Stimulated activated CD8-positive, alpha-beta memory T cell treated with anti-CD3 and anti-CD28 coated beads, Interleukin-4, amount 100 ng/mL, for 1 hour (primary cell): ENCODE results near the gene TMEM9B.
"Not testable (repeated sequence)": the region's sequence is repeated elsewhere in the genome, so short reads cannot be mapped to it uniquely, and the experiment has no call there.

Experiments used
- DNase-seq, 2 donors: peaks; one replicate each; pipeline ENCODE4 v3.0.0-alpha.2; 2020; ENCODE audit warnings: low read depth in 2 of 2, low spot score in 1 of 2

The TMEM9B gene

DNA sequence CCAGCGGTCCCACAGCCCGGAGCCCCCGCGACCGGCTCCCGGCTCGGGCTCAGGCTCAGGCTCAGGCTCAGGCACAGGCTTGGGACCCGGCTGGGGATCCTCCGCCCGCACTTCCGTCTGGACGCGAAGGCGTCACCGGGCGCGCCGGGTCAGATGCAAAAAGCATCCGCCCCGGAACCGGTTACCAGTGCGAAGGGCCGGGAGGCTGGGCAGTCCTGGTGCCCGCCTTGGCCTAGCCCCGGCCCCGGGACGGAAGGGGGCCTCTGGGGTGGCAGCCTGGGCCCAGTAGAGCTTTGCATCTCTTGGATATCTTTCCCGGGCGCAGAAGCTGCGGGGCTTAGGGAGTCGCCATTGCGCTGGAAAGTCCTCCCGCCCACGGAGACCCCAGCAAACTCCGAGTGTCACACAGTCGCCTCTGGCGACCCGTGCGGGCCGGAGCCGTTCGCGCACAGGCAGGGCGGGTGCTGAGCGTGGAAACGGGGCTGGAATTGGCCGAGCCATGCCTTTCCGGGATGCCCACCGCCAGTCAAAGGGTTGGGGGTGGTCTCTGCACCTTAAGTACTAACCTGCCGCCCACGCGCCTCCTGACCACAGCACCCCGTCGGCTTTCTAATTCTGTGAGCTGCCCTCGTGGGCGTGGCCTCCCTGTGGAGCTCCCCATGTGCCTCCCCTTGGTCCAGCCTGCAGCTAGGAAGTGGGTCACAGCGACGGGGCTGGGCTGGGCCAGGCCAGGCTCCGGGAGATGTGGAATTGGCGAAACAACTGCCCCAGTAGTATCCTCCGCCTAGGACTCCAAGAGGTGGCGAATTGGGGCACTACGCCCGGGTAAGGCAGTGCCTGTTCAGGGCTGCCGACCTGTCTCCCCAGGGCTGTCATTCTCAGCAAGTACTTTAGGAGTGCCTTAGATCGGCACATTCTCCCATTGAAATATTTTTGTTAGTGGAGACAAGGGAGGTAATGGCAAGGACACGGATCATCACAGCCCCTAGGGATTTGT lies at the start of gene TMEM9B:
TSS of gene TMEM9B (minus strand) at position 119 of the 997 bp plus-strand sequence. CDS start 129 bp downstream, outside the sequence.
- peak; percentile 56 for DNase-seq

DNA sequence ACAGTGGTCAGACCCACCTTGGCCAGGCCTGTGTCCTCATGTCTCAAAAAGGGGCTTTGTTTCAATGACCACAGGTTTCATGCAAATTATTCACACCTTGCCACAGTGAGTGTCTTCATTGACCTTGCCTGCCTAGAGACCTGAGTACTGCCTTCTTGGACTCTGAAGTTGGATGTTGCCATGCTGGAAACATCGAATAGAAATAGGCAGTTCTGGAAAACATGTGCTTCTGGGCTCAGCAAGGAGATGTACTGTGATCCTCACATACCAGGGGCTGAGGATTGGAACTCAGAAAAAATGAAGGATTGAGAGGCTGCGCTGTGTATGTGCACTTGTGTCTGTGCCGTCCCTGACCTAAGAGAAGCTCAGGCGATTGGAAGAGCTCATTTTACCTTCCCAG lies 49.1 kb upstream of the TMEM9B start:
- no peak for DNase-seq

DNA sequence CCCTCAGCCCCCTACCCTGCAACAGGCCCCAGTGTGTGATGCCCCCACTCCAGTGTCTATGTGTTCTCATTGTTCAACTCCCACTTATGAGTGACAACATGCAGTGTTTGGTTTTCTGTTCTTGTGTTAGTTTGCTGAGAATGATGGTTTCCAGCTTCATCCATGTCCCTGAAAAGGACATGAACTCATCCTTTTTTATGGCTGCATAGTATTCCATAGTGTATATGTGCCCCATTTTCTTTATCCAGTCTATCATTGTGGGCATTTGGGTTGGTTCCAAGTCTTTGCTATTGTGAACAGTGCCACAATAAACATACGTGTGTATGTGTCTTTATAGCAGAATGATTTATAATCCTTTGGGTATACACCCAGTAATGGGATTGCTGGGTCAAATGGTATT lies 45.3 kb upstream of the TMEM9B start:
- DNase-seq, result not testable (repeated sequence)

DNA sequence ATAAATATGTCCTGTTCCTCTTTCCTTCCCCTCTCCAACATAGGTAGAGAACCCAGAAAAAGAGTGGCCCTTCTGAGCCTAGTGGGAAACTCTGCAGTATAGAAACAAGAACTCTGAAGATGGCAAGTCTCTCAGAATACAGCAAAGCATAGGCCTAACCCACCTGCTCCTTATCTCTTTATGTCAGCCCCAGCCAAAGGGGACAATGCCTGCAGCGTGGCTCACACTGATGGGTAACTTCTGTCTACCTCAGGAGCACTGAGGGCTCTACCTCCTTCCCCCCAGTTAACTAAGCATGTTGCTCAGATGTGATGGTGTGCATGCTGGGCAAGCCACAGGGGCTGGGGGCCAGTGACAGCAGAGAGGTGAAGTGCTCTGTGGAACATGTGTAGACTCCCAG lies 44.4 kb upstream of the TMEM9B start:
- no peak for DNase-seq

DNA sequence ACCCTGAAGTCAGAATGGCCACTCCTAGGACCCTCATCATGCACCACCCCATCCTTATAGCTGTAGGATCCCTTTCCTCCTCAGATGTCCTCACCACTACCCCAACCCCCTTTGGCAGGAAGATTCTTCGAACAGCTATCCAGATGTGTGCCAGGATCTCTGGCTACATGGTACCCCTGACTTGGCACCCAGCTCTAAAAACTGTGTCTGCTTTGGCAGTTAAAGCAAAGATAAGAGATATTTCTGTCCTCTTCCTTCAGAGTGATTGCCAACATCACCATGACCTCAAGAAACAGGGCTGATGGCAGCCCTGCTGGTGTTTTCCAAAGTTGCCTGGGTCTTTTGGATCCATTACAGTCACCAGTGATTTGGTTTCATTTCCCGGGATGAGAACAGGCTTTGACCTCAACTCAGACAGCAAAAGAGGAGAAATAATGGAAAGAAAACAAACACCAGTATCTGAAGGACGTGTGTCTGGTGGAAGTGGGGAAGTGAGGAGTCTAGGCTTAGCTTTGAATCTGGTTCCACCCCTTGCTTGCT lies 43.8 kb upstream of the TMEM9B start:
- DNase-seq, result no peak

DNA sequence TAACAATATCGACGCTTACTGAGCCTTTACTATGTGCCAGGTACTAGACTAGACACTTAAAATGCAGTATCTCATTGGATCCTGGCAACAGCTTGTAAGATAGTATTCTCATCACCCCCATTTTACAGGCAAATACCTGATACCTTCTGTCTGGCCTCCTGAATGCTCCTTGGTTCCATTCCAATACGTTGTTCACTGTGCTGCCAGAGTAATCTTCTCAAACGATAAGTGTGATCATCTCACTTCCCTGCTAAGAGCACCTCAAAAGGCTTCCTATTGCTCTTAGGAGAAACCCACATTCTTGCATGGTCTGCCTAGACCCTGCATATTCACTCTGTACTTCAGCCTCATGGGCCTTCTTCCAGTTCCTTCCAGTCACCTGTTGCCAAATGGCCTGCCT lies 40.8 kb upstream of the TMEM9B start:
- no peak for DNase-seq

DNA sequence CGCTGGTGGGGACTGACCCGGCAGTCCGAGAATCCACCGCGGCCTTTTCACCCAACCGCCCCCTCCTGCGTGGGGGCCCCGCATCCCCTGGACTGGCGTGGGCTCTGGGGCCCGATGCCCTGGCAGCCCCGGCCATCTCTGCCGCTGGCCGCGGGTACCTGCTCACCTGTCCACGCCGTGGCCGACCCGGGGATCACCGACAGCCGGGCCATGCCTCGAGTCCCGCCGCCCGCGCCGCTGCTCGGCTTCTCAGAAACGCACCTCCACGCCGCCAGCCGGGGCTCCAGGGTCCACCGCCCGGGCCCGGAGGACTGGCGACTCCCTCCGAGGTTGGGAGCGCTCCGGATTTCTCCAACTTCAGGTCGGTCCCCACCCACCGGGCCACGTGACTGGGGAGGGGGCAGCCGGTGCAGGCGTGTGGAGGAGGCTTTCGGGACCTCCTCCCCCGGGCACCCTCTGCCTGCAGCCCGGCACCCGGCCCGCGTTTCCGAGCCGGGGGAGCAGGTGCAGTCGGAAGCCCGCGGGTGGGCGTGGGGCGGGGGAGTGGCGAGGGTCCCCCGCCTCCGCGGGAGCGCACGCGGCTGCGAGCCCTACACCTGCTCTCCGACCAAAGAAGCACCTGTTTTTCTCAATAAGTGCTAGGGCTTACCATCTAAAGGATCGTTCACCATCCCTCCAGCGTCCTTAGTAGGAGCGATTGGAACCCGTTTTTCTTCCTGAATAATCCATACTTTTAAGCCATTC lies 40.1 kb upstream of the TMEM9B start:
- DNase-seq, result no peak

DNA sequence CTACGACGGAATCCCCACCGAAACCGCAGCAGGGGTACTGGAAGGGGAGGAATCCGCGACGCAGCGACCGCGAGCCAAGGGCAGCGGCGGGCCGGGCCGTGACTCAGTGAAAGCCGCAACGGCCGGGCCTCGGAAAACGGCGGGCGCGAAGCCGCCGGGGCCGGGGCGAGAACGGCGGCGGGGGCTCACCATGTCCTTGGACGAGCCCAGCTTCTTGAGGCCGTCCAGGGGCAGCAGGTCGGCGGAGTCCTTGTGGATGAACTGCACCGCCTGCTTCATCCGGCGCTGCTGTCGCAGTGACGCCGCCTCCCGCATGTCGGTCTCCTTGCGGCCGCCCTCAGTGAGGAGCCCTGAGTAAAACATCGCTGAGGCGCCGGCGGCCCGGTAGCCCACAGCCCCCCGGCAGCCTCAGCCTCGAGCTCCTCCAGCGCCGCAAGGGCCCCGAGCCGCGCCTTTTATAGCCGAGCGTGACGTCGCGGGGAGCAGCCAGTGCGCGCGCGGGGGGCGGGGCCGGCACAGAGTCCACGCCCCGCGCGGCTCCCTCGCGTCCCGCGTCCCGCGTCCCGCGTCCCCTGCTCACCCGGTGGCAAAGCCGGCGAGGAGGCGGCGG lies 39.4 kb upstream of the TMEM9B start, which contains the start of gene NRIP3:
TSS of gene NRIP3 (minus strand) at position 429 of the 610 bp plus-strand sequence. CDS start at position 363, 66 bp downstream.
- peak; percentile 47 to 58 for DNase-seq

DNA sequence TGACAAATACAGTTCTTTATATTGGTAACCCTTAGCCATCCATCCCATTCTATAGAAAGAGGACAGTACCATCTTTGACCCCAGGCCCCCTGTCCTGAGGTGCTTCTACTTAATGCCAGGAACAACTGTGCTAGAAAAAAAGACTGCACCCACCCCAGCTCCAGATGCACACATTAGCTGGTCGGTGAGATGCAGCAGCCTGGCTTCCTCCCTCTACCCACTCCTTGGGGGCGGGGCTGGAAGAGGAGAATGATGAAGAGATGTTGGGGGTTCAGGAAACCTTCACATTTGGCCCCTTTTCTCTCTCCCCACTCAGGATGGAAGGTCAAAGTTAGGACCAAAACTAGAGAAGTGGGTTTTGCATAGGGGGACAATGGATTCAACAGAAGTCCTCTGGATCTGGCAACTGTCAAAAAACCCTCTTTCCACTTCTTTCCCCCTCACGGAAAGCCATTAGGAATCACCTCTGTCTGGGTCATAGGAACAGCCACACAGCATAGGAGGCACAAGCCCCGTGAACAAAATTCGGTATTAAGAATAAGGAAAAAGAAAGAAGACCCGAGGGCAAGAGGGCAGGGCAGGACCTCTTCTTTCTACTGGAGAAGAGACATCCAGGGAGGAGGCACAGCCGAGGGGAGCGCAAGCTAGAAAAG lies 38.8 kb upstream of the TMEM9B start:
- no peak for DNase-seq

DNA sequence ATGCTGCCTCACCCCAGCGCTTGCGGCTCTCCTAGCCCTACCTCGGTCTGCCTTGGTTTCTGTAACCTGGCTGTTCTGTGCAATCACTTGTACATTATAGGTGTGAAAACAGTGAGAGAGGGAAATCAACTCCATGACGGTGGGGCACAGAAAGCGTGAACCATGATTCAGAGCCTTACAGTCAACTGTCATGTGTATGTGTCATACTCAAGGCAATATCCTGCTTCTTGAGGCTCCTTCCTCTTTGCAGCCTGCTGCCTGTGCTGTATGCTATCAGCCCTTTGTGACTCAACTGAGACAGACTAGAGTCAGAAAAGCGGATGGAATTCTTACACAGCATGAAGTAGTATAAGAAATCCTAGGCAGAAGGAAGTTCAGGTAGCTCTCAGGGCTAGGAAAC lies 37.5 kb upstream of the TMEM9B start:
- no peak for DNase-seq

DNA sequence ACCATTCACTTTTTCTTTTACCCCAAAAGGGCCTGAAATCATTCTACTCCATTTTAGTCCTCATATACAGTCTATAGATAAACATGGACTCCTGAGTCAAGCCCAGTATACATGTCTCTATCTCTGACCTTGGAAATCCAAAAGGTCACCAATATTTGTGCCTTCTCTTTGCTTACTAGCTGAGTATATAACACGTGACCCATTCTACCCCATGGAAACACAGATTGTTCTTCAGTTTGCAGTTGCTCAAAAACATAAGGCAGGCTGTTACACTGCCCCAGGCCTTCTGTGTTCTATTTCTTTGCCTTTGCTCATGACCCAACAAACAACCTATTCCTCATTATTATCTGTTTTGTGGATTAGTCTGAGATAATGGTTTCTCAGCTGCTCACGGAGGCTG lies 33.8 kb upstream of the TMEM9B start:
- no peak for DNase-seq

DNA sequence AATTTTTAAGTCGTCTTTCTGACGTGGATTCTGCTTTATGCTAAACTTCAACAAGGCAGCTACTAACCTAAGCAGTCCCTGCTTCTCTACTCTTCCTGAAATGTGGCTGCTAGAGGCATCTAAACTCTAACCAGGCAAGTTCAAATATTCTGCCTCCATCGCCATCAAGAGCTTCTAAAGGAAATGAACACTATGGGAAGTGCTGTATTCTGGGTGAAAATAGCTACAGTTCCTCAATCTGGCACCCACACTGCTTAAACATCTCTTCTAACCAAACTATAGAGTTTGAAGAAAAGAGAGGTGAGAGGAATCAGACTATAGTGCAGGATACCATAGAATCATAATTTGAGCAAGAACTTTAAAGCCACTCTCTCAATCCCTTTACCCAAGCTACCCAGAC lies 33.2 kb upstream of the TMEM9B start:
- DNase-seq, result no peak

DNA sequence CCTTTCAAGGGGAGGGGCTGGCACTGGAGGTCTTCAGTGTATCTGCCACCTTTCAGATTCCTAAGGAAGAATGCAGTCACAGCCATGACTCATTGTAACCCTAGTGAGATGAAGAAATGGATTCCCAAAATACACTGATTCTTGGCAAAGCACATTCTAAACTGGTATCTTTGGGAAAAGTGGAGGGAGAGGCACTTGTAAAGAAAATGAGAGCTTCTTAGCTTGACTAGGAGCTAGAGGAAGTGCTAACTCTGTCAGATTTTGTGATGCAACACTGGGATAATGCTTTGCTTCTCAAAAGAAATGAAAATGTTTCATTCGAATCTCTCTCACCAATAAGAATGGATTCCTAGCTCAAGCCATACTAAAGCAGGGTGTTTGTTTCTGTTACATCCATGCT lies 25.2 kb upstream of the TMEM9B start:
- no peak for DNase-seq

DNA sequence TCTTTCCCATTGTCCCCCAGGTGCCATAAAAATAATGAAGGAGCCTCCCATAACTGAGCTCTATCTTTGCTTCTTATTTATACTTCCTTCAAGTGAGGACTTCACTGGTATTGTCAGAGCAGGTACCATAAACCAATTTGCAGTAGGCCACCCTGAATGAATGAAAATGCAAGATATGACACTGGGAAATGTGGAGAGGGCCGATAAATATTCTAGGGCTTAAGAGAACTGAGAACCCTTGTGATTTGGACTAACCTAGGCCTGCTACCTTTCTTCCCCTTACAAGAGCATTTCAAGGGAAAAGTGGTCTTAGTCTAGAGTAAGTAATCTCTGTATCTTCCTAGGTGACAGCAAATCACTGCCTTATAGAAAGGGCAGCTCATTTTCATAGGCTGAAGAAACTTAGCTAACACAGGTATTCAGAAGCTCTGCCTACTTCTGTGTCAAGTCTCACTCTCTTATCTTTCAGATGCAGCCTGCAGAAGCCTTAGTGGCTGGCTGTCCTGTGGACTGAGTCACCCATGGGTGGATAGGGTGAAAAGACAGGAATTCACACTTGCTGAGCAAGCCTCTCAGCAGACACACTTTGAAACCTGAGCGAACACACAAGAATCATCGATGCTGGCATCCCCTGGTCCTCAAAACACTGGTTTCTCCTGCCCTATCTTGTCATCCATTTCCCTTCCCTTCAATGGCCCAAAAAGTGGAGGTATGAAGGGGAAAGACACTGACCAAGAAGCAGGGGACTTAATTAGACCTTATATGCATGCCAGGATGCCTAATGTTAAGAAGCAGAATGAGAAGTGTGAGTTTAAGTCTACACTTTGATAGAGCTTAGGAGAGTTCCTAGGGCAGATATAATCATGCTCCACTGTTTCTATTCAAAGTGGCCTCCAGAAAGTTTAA lies 24.3 kb upstream of the TMEM9B start:
- DNase-seq, result no peak

DNA sequence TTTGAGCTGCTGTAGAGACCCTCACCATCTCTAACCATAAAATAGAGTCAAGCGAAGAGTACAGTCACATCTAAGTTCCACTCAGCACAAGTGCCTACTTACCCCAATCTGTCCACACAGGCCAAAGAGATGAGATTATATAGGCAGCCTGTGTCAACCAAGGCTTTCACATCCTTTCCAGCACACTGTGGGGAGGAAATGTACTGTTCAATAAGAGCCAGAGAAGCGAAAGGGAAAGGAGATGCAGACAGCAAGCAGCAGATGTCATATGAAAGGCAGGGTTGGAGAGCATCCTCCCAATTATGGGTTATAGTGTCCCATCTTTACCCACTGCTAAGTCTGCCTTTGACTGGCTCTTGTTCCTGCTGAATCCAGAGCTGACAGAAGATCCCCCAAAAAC lies 23.2 kb upstream of the TMEM9B start:
- no peak for DNase-seq

DNA sequence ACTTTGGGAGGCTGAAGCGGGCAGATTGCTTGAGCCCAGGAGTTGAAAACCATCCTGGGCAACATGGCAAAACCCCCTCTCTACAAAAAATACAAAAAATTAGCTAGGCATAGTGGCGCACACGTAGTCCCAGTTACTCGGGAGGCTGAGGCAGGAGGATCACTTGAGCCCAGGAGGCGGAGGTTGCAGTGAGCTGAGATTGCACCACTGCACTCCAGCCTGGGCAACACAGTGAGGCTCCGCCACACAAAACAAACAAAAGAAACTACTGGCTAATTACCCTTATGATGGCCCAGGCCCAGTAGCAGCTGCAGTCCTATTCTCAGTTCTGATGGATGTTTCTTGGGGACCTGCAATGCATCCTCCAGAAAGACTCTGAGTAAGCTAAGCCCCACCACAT lies 22.5 kb upstream of the TMEM9B start:
- not testable (repeated sequence) for DNase-seq

DNA sequence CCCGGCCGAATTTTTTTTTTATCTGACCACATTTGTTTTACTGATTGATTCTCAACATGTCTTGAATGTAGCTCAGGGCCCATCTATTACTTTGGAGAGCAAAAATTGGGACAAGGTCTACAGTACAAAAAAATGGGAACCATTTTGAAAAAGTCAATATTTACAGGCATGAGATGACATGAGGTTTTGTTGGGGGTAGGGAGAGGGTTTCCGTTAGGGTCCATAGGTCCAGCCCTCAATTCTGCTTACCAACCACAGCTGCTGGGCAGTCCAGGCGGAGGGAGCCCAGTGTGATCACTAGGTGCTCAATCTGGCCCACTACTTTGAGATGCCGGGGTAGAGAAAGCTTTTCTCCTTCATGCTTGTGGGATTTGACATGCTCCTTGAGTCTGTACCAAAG lies 21.2 kb upstream of the TMEM9B start:
- no peak for DNase-seq

DNA sequence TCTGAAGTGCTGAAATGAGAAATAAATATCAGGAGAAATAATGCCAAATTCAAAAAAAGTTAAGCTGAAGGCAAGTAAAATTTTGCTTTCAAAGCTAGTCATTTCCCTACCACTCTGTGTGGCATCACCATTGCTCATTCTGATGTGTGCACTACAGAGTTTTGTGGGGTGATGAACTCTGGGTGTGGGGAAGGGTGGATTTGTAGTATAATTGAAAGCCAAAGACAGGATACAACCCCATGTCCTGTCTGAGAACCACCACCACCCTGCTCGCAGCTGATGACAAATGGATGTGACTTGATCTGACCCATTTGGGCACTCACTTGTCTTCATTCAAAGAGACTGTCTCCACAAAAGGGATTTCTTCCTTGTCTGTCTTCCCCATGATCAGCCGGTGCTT lies 19.3 kb upstream of the TMEM9B start:
- no peak for DNase-seq

DNA sequence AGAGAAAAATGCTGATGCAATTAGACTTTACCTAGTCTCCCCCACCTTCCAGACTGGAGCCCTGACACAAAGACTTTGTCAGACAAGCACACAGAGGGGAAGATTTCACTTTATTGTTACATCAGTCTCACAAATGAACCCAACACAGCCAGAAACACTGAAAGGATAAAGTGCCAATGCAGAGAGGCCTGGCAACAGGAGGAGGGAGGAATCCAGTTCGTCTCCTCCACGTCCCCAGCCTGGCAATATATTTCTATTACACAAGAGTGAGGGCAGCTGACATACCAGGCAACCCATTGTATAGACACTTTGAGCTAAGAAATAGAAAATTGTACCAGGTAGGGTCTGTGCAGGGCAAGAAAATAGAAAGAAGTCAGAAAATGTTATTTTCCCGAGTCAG lies 16.2 kb upstream of the TMEM9B start:
- no peak for DNase-seq

DNA sequence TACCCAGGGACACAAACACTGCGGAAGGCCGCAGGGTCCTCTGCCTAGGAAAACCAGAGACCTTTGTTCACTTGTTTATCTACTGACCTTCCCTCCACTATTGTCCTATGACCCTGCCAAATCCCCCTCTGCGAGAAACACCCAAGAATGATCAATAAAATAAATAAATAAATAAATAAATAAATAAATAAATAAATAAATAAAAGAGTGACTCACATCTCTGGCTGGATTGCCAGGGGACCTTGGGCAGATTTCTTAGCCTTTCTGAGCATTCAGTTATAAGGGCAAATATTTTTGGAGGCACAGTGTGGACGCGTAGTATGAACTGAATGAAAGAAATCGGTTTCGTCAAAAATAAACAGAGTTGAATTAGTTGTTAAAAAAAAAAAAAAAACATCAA lies 15.1 kb upstream of the TMEM9B start:
- not testable (repeated sequence) for DNase-seq
